DOHH2 (cell line): ENCODE results near the gene KLHDC4.

Experiments
- CTCF ChIP-seq: fragments of 200-600 bp; sonication (generic); IDR thresholded peaks from one replicate; pipeline ENCODE4 v1.5.1; 2014; ENCODE audit warnings: antibody characterized with exemption, mild to moderate bottlenecking, low read depth, low read length; ENCODE audit not compliant: poor library complexity, severe bottlenecking
- EZH2phosphoT487 ChIP-seq: fragments of 200-600 bp; sonication (generic); IDR thresholded peaks from 2 replicates; pipeline ENCODE4 v1.6.1; 2017; ENCODE audit warnings: borderline replicate concordance, mild to moderate bottlenecking, antibody characterized with exemption, low read length, moderate library complexity, mixed read lengths

DNA sequence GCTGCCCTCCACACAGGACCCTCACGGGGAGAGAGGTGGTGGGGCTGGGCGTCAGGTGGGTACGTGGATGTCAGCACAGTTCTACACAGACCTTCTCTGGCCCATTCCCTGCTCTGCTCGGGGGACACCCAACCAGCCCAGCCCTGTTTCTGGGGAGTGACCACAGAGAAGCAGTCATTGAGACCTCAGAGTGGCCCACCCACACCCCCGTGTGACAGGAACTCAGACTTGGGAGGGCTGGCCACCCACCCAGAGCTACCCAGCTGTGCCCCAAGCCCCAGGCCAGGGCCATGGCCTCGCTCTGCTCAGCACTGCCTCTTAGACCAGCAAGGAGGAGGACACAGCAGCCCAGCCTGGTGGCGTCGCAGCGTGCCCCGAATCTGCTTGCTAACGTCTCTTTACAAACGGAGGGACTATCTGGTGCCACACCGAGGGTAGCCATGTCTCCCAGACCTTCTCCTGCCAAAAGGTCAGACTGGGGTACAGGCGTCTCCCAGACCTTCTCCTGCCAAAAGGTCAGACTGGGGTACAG, 77.7 kb downstream of the KLHDC4 start:
- TF ChIP-seq CTCF: no peak
- TF ChIP-seq EZH2phosphoT487: no peak
